Peyer's patch (tissue), 4 donors: ENCODE results near the gene PDHA2. TPM values are rescaled to one million over a fixed set of nuclear protein-coding genes. Genes with fewer than 3 reads are reported as not detected.

Source experiments
- DNase-seq, 3 donors: peaks; one replicate each; pipeline ENCODE4 v3.0.0-alpha.2; 2017 to 2019
- H3K27ac ChIP-seq, 4 donors: fragments of 200-600 bp; sonication (generic); one replicate each; pipeline ENCODE4 v1.5.1; 2016 to 2019
- H3K27me3 ChIP-seq, 2 donors: fragments of 200-600 bp; sonication (generic); one replicate each; pipeline ENCODE4 v1.5.1; 2019
- H3K36me3 ChIP-seq, 3 donors: fragments of 200-600 bp; sonication (generic); one replicate each; pipeline ENCODE4 v1.5.1; 2016 to 2019
- H3K4me1 ChIP-seq, 4 donors: fragments of 200-600 bp; sonication (generic); one replicate each; pipeline ENCODE4 v1.5.1; 2016 to 2019
- H3K4me3 ChIP-seq, 4 donors: fragments of 200-600 bp; sonication (generic); 1 replicate in 3 of 4; 2 replicates in 1 of 4; pipeline ENCODE4 v1.5.1; 2016 to 2019; ENCODE audit warnings: mild to moderate bottlenecking in 1 of 4
- H3K9me3 ChIP-seq, 4 donors: fragments of 200-600 bp; sonication (generic); one replicate each; pipeline ENCODE4 v1.5.1; 2016 to 2019; ENCODE audit warnings: mild to moderate bottlenecking in 1 of 4
- CTCF ChIP-seq, 6 experiments: fragments of 450-650 bp in 4 of 6; fragments of 200-600 bp in 2 of 6; sonication (generic) in 1 of 6; IDR thresholded peaks; one replicate each; pipeline ENCODE4 v1.5.1; 2017 to 2019; ENCODE audit warnings: antibody characterized with exemption in 6 of 6, mild to moderate bottlenecking in 3 of 6, moderate library complexity in 1 of 6
- POLR2A ChIP-seq, 2 donors: fragments of 450-650 bp; IDR thresholded peaks; one replicate each; pipeline ENCODE4 v1.5.1; 2017; ENCODE audit warnings: antibody characterized with exemption in 2 of 2, mild to moderate bottlenecking in 2 of 2, moderate library complexity in 2 of 2
- total RNA-seq, 4 donors: library from RNA; depleted of rRNA; stranded (reverse); fragments of >200 nt; gene quantifications; one replicate each; pipeline ENCODE4 v1.1.0, GENCODE V29; 2016

Gene PDHA2
- not detected for total RNA-seq

- Histone ChIP-seq H3K27me3 (no peaks in the 10 kb centered on the region), H3K27ac (no peak within 1 kb of the TSS), H3K36me3 (no peaks in the 10 kb centered on the region), H3K9me3 (no peaks in the 10 kb centered on the region), H3K4me3 (no peak within 1 kb of the TSS), H3K4me1 (no peaks in the 10 kb centered on the region)
- DNase-seq = no peak
- TF ChIP-seq POLR2A (IDR thresholded peaks at IDR 0.05) = no peak
- no peak for TF ChIP-seq CTCF (IDR thresholded peaks at IDR 0.05)
These were observed at the start of gene PDHA2 for GRCh38 chr4:95839891-95840290. PDHA2 (plus strand) TSS chr4:95840093; CDS start chr4:95840151, 58 bp downstream.

GRCh38 chr4:95798003-95798402 lies 41.9 kb upstream of the PDHA2 start:
- TF ChIP-seq POLR2A (IDR thresholded peaks at IDR 0.05) (no peak), CTCF (IDR thresholded peaks at IDR 0.05) (no peak)
- no peaks in the 10 kb centered on the region for H3K27me3 ChIP-seq
- H3K4me1 ChIP-seq = no peaks in the 10 kb centered on the region
- no peak overlapping the region for H3K27ac ChIP-seq
- H3K4me3 ChIP-seq = no peak overlapping the region
- DNase-seq = no peak
- no peaks in the 10 kb centered on the region for H3K9me3 ChIP-seq
- H3K36me3 ChIP-seq = no peaks in the 10 kb centered on the region

- Histone ChIP-seq H3K36me3 (no peaks in the 10 kb centered on the region), H3K27me3 (no peaks in the 10 kb centered on the region), H3K4me1 (no peaks in the 10 kb centered on the region), H3K27ac (no peak overlapping the region), H3K9me3 (no peaks in the 10 kb centered on the region), H3K4me3 (no peak overlapping the region)
- TF ChIP-seq CTCF (IDR thresholded peaks at IDR 0.05) = no peak
- TF ChIP-seq POLR2A (IDR thresholded peaks at IDR 0.05) = no peak
- no peak for DNase-seq
These were observed 41.2 kb upstream of the PDHA2 start for GRCh38 chr4:95798727-95799126.

GRCh38 chr4:95821867-95822266 lies 18.0 kb upstream of the PDHA2 start:
- DNase-seq = no peak
- Histone ChIP-seq H3K4me1 (no peaks in the 10 kb centered on the region), H3K27ac (no peak overlapping the region), H3K4me3 (no peak overlapping the region), H3K27me3 (no peaks in the 10 kb centered on the region), H3K9me3 (no peaks in the 10 kb centered on the region), H3K36me3 (no peaks in the 10 kb centered on the region)
- TF ChIP-seq CTCF (IDR thresholded peaks at IDR 0.05) = no peak
- no peak for TF ChIP-seq POLR2A (IDR thresholded peaks at IDR 0.05)

- no peaks in the 10 kb centered on the region for H3K27me3 ChIP-seq
- H3K27ac ChIP-seq = no peak overlapping the region
- TF ChIP-seq CTCF (IDR thresholded peaks at IDR 0.05) (no peak), POLR2A (IDR thresholded peaks at IDR 0.05) (no peak)
- no peak overlapping the region for H3K4me3 ChIP-seq
- no peak for DNase-seq
- no peaks in the 10 kb centered on the region for H3K9me3 ChIP-seq
- no peaks in the 10 kb centered on the region for H3K4me1 ChIP-seq
- H3K36me3 ChIP-seq = no peaks in the 10 kb centered on the region
These were observed 14.3 kb upstream of the PDHA2 start for GRCh38 chr4:95825546-95825945.

GRCh38 chr4:95830651-95831050 lies 9.2 kb upstream of the PDHA2 start:
- Histone ChIP-seq H3K27ac (no peak overlapping the region), H3K4me3 (no peak overlapping the region), H3K36me3 (no peaks in the 10 kb centered on the region), H3K27me3 (no peaks in the 10 kb centered on the region), H3K4me1 (no peaks in the 10 kb centered on the region), H3K9me3 (no peaks in the 10 kb centered on the region)
- no peak for TF ChIP-seq POLR2A (IDR thresholded peaks at IDR 0.05)
- TF ChIP-seq CTCF (IDR thresholded peaks at IDR 0.05) = no peak
- DNase-seq = no peak
